ENCODE results near the gene RRP1. TPM values are rescaled to one million over a fixed set of nuclear protein-coding genes. Genes with fewer than 3 reads are reported as not detected.

RRP1 gene
- total RNA-seq, 1 donor from 2014 or later: 52.0 TPM

- intact Hi-C loops (cut with DNase I): no loop called here
These were observed 36.0 kb downstream of the RRP1 start for GRCh38 chr21:43825242-43825935.

GRCh38 chr21:43825936-43826622 lies 36.7 kb downstream of the RRP1 start:
- Histone ChIP-seq H3K36me3 (no peaks in the 10 kb centered on the region), H3K27me3 (no peaks in the 10 kb centered on the region), H3K9me3 (no peaks in the 10 kb centered on the region), H3K4me1 (no peaks in the 10 kb centered on the region), H3K27ac (no peak overlapping the region), H3K4me3 (no peak overlapping the region)
- intact Hi-C loops (cut with DNase I): no loop called here
- DNase-seq (ENCODE audit: low spot score in 2 of 2): no peak
- TF ChIP-seq CTCF (IDR thresholded peaks at IDR 0.05): no peak

More at GRCh38 chr21:43825242-43825935, 36.0 kb downstream of the RRP1 start:
- H3K27ac ChIP-seq: no peak overlapping the region
- TF ChIP-seq CTCF (IDR thresholded peaks at IDR 0.05): no peak
- H3K4me3 ChIP-seq: no peak overlapping the region
- DNase-seq (ENCODE audit: low spot score in 2 of 2): no peak
- H3K27me3 ChIP-seq: no peaks in the 10 kb centered on the region
- H3K4me1 ChIP-seq: no peaks in the 10 kb centered on the region
- H3K36me3 ChIP-seq: no peaks in the 10 kb centered on the region
- no peaks in the 10 kb centered on the region for H3K9me3 ChIP-seq

GRCh38 chr21:43826623-43826974 lies 37.2 kb downstream of the RRP1 start:
- intact Hi-C loops (cut with DNase I): no loop called here
- TF ChIP-seq CTCF (IDR thresholded peaks at IDR 0.05): no peak
- no peak for DNase-seq (ENCODE audit: low spot score in 2 of 2)

GRCh38 chr21:43827015-43827611 lies 37.7 kb downstream of the RRP1 start:
- H3K4me3 ChIP-seq: no peak overlapping the region
- H3K27ac ChIP-seq: no peak overlapping the region
- H3K9me3 ChIP-seq: no peaks in the 10 kb centered on the region
- intact Hi-C loops (cut with DNase I): no loop called here
- H3K27me3 ChIP-seq: no peaks in the 10 kb centered on the region
- H3K36me3 ChIP-seq: no peaks in the 10 kb centered on the region
- no peak for DNase-seq (ENCODE audit: low spot score in 2 of 2)
- H3K4me1 ChIP-seq: no peaks in the 10 kb centered on the region
- TF ChIP-seq CTCF (IDR thresholded peaks at IDR 0.05): no peak

More at GRCh38 chr21:43826623-43826974, 37.2 kb downstream of the RRP1 start:
- no peaks in the 10 kb centered on the region for H3K4me1 ChIP-seq
- no peaks in the 10 kb centered on the region for H3K36me3 ChIP-seq
- H3K27ac ChIP-seq: no peak overlapping the region
- no peak overlapping the region for H3K4me3 ChIP-seq
- no peaks in the 10 kb centered on the region for H3K9me3 ChIP-seq
- no peaks in the 10 kb centered on the region for H3K27me3 ChIP-seq

- Histone ChIP-seq H3K9me3 (no peaks in the 10 kb centered on the region), H3K27me3 (no peaks in the 10 kb centered on the region), H3K36me3 (no peaks in the 10 kb centered on the region), H3K4me3 (no peak overlapping the region), H3K4me1 (no peaks in the 10 kb centered on the region), H3K27ac (no peak overlapping the region)
- no peak for TF ChIP-seq CTCF (IDR thresholded peaks at IDR 0.05)
- DNase-seq (ENCODE audit: low spot score in 2 of 2): no peak
- intact Hi-C loops (cut with DNase I): no loop called here
These were observed 39.8 kb downstream of the RRP1 start for GRCh38 chr21:43829161-43829560.
